Measurements from ENCODE around the gene RECQL. TPM values are rescaled to one million over a fixed set of nuclear protein-coding genes. Genes with fewer than 3 reads are reported as not detected.

Gene RECQL
- total RNA-seq, 4 donors from 2014 or later, result 36.4 to 45.0 (median 42.2) TPM

GRCh38 chr12:21444193-21445146 lies 57.0 kb downstream of the RECQL start:
- H3K36me3 ChIP-seq, result peaks cover 23 to 81% (median 45%) of the 10 kb centered on the region in 4 donors
- no peak overlapping the region for H3K27ac ChIP-seq (replicated peaks in 1 of 4)
- peaks cover 0 to 8% (median 4%) of the 10 kb centered on the region in 4 donors for H3K4me1 ChIP-seq
- intact Hi-C loops (cut with DNase I), result no loop called here
- H3K4me3 ChIP-seq, result no peak overlapping the region
- H3K9me3 ChIP-seq, result no peaks in the 10 kb centered on the region
- no peak for DNase-seq (ENCODE audit: extremely low spot score)
- TF ChIP-seq POLR2AphosphoS5 (IDR thresholded peaks at IDR 0.05), result no peak
- TF ChIP-seq CTCF (IDR thresholded peaks at IDR 0.05), result no peak
- no peak for TF ChIP-seq POLR2A (IDR thresholded peaks at IDR 0.05; ENCODE audit: low read depth)
- TF ChIP-seq EP300 (IDR thresholded peaks at IDR 0.05), result no peak
- no peaks in the 10 kb centered on the region for H3K27me3 ChIP-seq

- no peak overlapping the region for H3K27ac ChIP-seq (replicated peaks in 1 of 4)
- intact Hi-C loops (cut with DNase I), result loop anchor here (10.0 kb wide), 1 partner anchor 145 kb away; no protein-coding TSS in a partner anchor
- 94% methylated on average over 3 of the region's 3 CpGs for WGBS
Observed at GRCh38 chr12:21439347-21439746, 62.1 kb downstream of the RECQL start.

GRCh38 chr12:21438643-21439042 lies 62.8 kb downstream of the RECQL start:
- Histone ChIP-seq H3K4me1 (peaks cover 4 to 25% (median 21%) of the 10 kb centered on the region in 4 donors), H3K9me3 (no peaks in the 10 kb centered on the region), H3K27ac (replicated peaks in 1 of 4) (peak overlapping the region; percentile 81 to 92 (median 90)), H3K36me3 (peaks cover 0 to 26% (median 12%) of the 10 kb centered on the region in 4 donors), H3K4me3 (peak overlapping the region; percentile 60 to 81 (median 74)), H3K27me3 (no peaks in the 10 kb centered on the region)
- no peak for DNase-seq (ENCODE audit: extremely low spot score)
- TF ChIP-seq EP300 (IDR thresholded peaks at IDR 0.05) (no peak), POLR2AphosphoS5 (IDR thresholded peaks at IDR 0.05) (no peak), CTCF (IDR thresholded peaks at IDR 0.05) (no peak), POLR2A (IDR thresholded peaks at IDR 0.05; ENCODE audit: low read depth) (no peak)
- intact Hi-C loops (cut with DNase I), result loop anchor here (10.0 kb wide), 1 partner anchor 144 kb away; no protein-coding TSS in a partner anchor
- 81% methylated on average over 5 of the region's 5 CpGs for WGBS

More at GRCh38 chr12:21439347-21439746, 62.1 kb downstream of the RECQL start:
- TF ChIP-seq POLR2AphosphoS5 (IDR thresholded peaks at IDR 0.05) (no peak), EP300 (IDR thresholded peaks at IDR 0.05) (no peak), CTCF (IDR thresholded peaks at IDR 0.05) (no peak), POLR2A (IDR thresholded peaks at IDR 0.05; ENCODE audit: low read depth) (no peak)
- DNase-seq (ENCODE audit: extremely low spot score), result no peak
- Histone ChIP-seq H3K4me1 (peaks cover 4 to 25% (median 21%) of the 10 kb centered on the region in 4 donors), H3K36me3 (peaks cover 0 to 32% (median 14%) of the 10 kb centered on the region in 4 donors), H3K9me3 (no peaks in the 10 kb centered on the region), H3K4me3 (peak overlapping the region in 1 of 4 donors; percentile 80), H3K27me3 (no peaks in the 10 kb centered on the region)

- H3K27me3 ChIP-seq, result peaks cover 0 to 17% (median 0%) of the 10 kb centered on the region in 4 donors
- H3K27ac ChIP-seq (replicated peaks in 1 of 4), result no peak overlapping the region
- DNase-seq (ENCODE audit: extremely low spot score), result no peak
- H3K36me3 ChIP-seq, result no peaks in the 10 kb centered on the region
- intact Hi-C loops (cut with DNase I), result loop anchor here (10.0 kb wide), 1 partner anchor 140 kb away; no protein-coding TSS in a partner anchor
- WGBS, result 62% methylated on average over 2 of the region's 2 CpGs
- TF ChIP-seq EP300 (IDR thresholded peaks at IDR 0.05) (no peak), POLR2AphosphoS5 (IDR thresholded peaks at IDR 0.05) (no peak), POLR2A (IDR thresholded peaks at IDR 0.05; ENCODE audit: low read depth) (no peak), CTCF (IDR thresholded peaks at IDR 0.05) (no peak)
- peaks cover 4 to 21% (median 18%) of the 10 kb centered on the region in 4 donors for H3K4me1 ChIP-seq
- H3K4me3 ChIP-seq, result no peak overlapping the region
- H3K9me3 ChIP-seq, result no peaks in the 10 kb centered on the region
Observed at GRCh38 chr12:21434699-21435098, 66.7 kb downstream of the RECQL start.
